Activated CD4-positive, alpha-beta T cell treated with anti-CD3 and anti-CD28 coated beads, Interleukin-2, amount 50 U/mL, for 16 hours (primary cell): Measurements from ENCODE around the gene GTF2F1.
"Not testable (repeated sequence)": the region's sequence is repeated elsewhere in the genome, so short reads cannot be mapped to it uniquely, and the experiment has no call there.

Source experiments
- DNase-seq: peaks from one replicate; pipeline ENCODE4 v3.0.0-alpha.2; 2020

GTF2F1 gene

DNA sequence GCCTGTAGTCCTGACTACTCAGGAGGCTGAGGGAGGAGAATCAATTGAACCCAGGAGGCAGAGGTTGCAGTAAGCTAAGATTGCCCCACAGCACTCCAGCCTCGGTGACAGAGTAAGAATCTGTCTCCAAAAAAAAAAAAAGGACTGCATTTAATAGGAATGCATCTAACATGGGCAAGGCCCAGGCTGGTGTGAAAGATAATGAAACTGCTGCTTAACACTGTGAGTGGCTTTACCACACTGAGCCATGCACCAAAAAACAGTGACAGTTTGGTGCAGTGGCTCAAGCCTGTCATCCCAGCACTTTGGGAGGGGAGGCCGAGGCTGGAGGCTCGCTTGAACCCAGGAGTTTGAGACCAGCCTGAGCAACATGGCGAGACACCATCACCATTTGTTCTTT, 8.6 kb downstream of the GTF2F1 start:
- no peak for DNase-seq

- DNase-seq, result no peak
Observed at GRCh38 chr19:6383188-6383587, 9.8 kb downstream of the GTF2F1 start.

DNA sequence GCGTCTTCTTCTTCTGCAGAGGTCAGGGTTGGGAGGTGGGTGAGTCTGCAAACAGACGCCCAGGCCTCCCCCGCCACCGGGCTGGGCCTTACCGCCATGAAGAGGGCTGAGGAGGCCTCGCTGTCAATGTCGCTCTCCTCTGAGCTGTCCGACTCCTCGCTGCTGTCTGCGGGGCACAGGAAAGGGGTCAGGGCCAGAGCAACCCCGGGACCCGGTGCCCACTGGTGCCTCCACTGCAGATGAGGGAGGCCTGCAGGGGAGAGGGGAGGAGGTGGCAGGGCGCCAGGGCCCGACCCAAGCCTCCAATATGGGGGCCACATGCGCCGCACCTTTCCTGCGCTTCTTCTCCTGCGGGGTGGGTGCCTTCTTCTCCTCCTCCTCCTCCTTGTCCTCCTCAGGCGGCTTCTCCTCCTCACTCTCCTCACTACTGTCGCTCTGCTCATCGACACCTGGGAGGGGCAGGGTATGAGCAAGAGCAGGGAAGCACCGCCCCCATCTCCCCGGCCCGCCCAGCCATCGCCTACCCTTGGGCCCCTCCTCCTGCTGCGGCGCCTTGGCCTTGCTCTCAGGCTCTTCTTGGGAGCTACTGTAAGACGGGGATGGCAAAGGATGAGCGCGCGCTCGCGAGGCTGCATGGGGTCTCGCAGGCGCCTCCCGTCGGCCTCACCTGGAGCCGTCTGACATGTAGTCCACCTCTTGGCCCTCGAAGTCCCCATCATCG, 11.8 kb downstream of the GTF2F1 start:
- no peak for DNase-seq

GRCh38 chr19:6379744-6380143, 13.2 kb downstream of the GTF2F1 start:
- DNase-seq, result no peak

- DNase-seq, result no peak
Observed at GRCh38 chr19:6378486-6378885, 14.5 kb downstream of the GTF2F1 start.

- DNase-seq, result no peak
Observed at GRCh38 chr19:6378041-6378440, 14.9 kb downstream of the GTF2F1 start.

- no peak for DNase-seq
Observed at GRCh38 chr19:6376512-6377190, 16.3 kb downstream of the GTF2F1 start.

- no peak for DNase-seq
Observed at GRCh38 chr19:6375411-6376010, 17.5 kb downstream of the GTF2F1 start, which contains the start of gene PSPN. PSPN (minus strand) TSS chr19:6375933; CDS start chr19:6375849, 84 bp downstream.

DNA sequence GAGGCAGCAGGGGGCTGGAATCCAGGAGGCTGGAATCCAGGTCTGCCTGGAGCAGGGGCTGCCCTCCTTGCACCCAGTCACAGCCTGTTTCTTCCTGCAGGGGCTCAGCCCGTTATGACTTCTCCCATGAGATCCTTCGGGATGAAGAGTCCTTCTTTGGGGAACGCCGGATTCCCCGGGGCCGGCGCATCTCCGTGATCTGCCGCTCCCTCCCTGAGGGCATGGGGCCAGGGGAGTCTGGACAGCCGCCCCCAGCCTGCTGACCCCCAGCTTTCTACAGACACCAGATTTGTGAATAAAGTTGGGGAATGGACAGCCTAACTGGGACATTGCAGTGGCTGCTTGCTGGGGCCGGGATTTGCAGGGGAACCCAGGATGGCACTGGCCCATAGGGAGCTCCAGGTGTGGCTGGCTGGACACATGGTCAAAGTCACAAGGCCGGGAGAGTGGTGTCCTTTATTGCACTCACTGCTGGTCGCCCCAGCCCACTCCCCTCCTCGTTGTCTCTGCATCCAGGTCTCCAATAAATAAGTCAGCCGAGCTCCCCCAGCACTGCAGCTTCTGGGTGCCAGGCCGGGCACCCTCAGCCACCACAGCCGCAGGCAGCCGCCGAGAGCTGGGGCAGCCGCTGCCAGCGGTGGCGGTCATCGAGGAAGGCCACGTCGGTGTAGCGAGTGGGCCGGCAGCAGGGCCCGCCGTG, 18.1 kb downstream of the GTF2F1 start:
- DNase-seq, result no peak

GRCh38 chr19:6374161-6374709, 18.7 kb downstream of the GTF2F1 start:
- DNase-seq, result no peak

- DNase-seq, result no peak
Observed at GRCh38 chr19:6373813-6374108, 19.2 kb downstream of the GTF2F1 start.

GRCh38 chr19:6373096-6373812, 19.7 kb downstream of the GTF2F1 start:
- peak; percentile 99 for DNase-seq

- DNase-seq, result peak; percentile 99
Observed at GRCh38 chr19:6372594-6373095, 20.3 kb downstream of the GTF2F1 start, which contains the start of gene ALKBH7. ALKBH7 (plus strand) TSS chr19:6372794; CDS start chr19:6372821, 27 bp downstream.

DNA sequence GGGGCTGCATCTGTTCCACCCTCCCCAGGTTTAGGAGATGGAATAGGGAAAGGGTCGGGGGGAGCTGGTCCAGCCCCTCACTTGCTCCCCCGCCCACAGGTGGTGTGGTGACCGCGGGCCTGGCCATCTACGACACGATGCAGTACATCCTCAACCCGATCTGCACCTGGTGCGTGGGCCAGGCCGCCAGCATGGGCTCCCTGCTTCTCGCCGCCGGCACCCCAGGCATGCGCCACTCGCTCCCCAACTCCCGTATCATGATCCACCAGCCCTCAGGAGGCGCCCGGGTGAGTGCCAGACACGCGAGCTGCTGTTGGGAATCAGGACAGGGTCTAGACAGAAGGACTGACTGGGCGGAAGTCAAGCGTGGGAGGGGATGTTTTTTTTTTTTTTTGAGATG, 28.6 kb downstream of the GTF2F1 start:
- DNase-seq, result no peak

DNA sequence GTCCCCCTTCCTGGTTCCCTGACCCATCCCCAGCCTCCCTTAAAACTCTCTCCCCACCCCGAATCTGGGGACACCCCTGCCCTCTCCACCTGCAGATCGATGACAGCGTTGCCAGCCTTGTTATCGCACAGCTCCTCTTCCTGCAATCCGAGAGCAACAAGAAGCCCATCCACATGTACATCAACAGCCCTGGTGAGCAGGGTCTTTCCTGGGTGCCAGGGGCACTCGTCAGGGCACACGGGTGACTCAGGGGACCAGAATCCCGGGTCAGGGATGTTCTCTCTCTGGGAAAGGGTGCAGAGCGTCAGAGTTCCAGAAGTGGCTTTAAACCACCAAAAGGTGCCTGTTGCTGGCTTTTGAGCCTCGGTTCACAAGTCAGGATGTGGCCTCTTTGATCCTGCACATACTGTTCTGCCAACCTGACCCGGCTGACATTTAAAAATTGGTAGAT, 30.6 kb downstream of the GTF2F1 start:
- peak; percentile 38 for DNase-seq

GRCh38 chr19:6362027-6362350, 31.0 kb downstream of the GTF2F1 start:
- DNase-seq, result no peak

- not testable (repeated sequence) for DNase-seq
Observed at GRCh38 chr19:6360857-6361216, 32.1 kb downstream of the GTF2F1 start.

- not testable (repeated sequence) for DNase-seq
Observed at GRCh38 chr19:6360445-6360844, 32.5 kb downstream of the GTF2F1 start.

- no peak for DNase-seq
Observed at GRCh38 chr19:6359568-6360341, 33.2 kb downstream of the GTF2F1 start.

GRCh38 chr19:6358003-6358402, 35.0 kb downstream of the GTF2F1 start:
- DNase-seq, result no peak

- DNase-seq, result no peak
Observed at GRCh38 chr19:6357174-6357573, 35.8 kb downstream of the GTF2F1 start.
